GM12878 (cell line): Measurements from ENCODE around the gene ADA. TPM values are rescaled to one million over a fixed set of nuclear protein-coding genes. Genes with fewer than 3 reads are reported as not detected.

Source experiments
- ATAC-seq: fragments of 200-7000 bp; cut with Tn5 transposase; 3 replicates; pipeline ENCODE4 v1.9.1; 2020; ENCODE audit warnings: mild to moderate bottlenecking, moderate library complexity
- BruUV-seq: library from RNA; stranded (reverse); fragments of 400-500 nt; replicated peaks from 2 replicates; lab custom pipeline; 2021; lab: Mats Ljungman, UMichigan
- CTCF ChIA-PET: fragments of 300-600 bp; sonication (Branson Sonifier 250); formaldehyde crosslinking; extraction: SDS; loops from one replicate; lab custom pipeline; 2021; ENCODE audit warnings: inconsistent platforms; lab: Yijun Ruan, JAX
- POLR2A ChIA-PET: fragments of 350-600 bp; formaldehyde crosslinking; extraction: SDS; loops from one replicate; lab custom pipeline; 2021; ENCODE audit warnings: inconsistent platforms; lab: Charles Lee
- RAD21 ChIA-PET: fragments of 300-600 bp; sonication (Branson Sonifier 250); formaldehyde crosslinking; loops from one replicate; lab custom pipeline; 2023; ENCODE audit warnings: antibody characterized with exemption; ENCODE audit not compliant: unreplicated experiment; lab: Charles Lee
- SMC1A ChIA-PET: fragments of 300-600 bp; sonication (Branson Sonifier 250); formaldehyde crosslinking; loops from one replicate; lab custom pipeline; 2023; ENCODE audit not compliant: unreplicated experiment, uncharacterized antibody; lab: Charles Lee
- DNase-seq: peaks from one replicate; pipeline ENCODE4 v3.0.0-alpha.2; 2011; ENCODE audit warnings: low read depth, low spot score
- FAIRE-seq: peaks from 3 replicates; lab custom pipeline; 2011; peaks lifted over from hg19 to GRCh38; lab: Jason Lieb, UNC
- H2AFZ ChIP-seq: 2 replicates; pipeline ENCODE4 v1.6.0; 2011; ENCODE audit warnings: low read depth, low read length, control low read depth; ENCODE audit not compliant: control insufficient read depth
- H3K27ac ChIP-seq: 2 replicates; pipeline ENCODE4 v1.5.1; 2011; ENCODE audit warnings: control low read depth; ENCODE audit not compliant: control insufficient read depth, insufficient read depth
- H3K27me3 ChIP-seq, 2 experiments: replicated peaks in 1 of 2; 2 replicates each; pipeline versions ENCODE4 v1.6.0 to v1.6.1; 2011; ENCODE audit warnings: low read length in 1 of 2; ENCODE audit not compliant: control insufficient read depth in 2 of 2, insufficient read depth in 2 of 2
- H3K36me3 ChIP-seq, 2 experiments: 2 replicates each; pipeline ENCODE4 v1.5.1; 2011; ENCODE audit warnings: low read length in 1 of 2; ENCODE audit not compliant: control insufficient read depth in 2 of 2, insufficient read depth in 2 of 2
- H3K4me1 ChIP-seq: 2 replicates; pipeline ENCODE4 v1.6.1; 2011; ENCODE audit warnings: mild to moderate bottlenecking, low read length, moderate library complexity, mixed read lengths; ENCODE audit not compliant: control insufficient read depth, insufficient read depth
- H3K4me2 ChIP-seq: 2 replicates; pipeline ENCODE4 v1.6.0; 2011; ENCODE audit warnings: control low read depth; ENCODE audit not compliant: control insufficient read depth, insufficient read depth
- H3K4me3 ChIP-seq: fragments of 200-600 bp; sonication (generic); 2 replicates; pipeline ENCODE4 v1.5.1; 2016
- H3K79me2 ChIP-seq: 2 replicates; pipeline ENCODE4 v1.6.0; 2011; ENCODE audit warnings: low read length; ENCODE audit not compliant: control insufficient read depth, insufficient read depth
- H3K9ac ChIP-seq: 2 replicates; pipeline ENCODE4 v1.8.0; 2011; ENCODE audit warnings: low read length, control low read depth, mixed read lengths; ENCODE audit not compliant: control insufficient read depth, insufficient read depth
- H3K9me3 ChIP-seq: replicated peaks from 3 replicates; pipeline ENCODE4 v1.5.1; 2011; ENCODE audit warnings: mild to moderate bottlenecking, low read length; ENCODE audit not compliant: control insufficient read depth, insufficient read depth
- H4K20me1 ChIP-seq: 2 replicates; pipeline ENCODE4 v1.6.0; 2011; ENCODE audit not compliant: control insufficient read depth, insufficient read depth
- BHLHE40 ChIP-seq, 2 experiments: fragments of 450-650 bp in 1 of 2; IDR thresholded peaks; 2 replicates each; pipeline ENCODE4 v1.6.1; 2011 to 2017; ENCODE audit warnings: low read depth in 2 of 2, borderline replicate concordance in 1 of 2, improper control_type of control experiment in 1 of 2, low read length in 1 of 2, mild to moderate bottlenecking in 1 of 2
- NR2C1 ChIP-seq: fragments of 450-650 bp; IDR thresholded peaks from 2 replicates; pipeline ENCODE4 v1.6.1; 2017; ENCODE audit warnings: antibody characterized with exemption, mild to moderate bottlenecking, moderate library complexity
- NR2C2 ChIP-seq: IDR thresholded peaks from 2 replicates; pipeline ENCODE4 v1.6.1; 2011; ENCODE audit warnings: borderline replicate concordance, low read depth; ENCODE audit not compliant: control insufficient read depth, insufficient read length
- NR2F1 ChIP-seq: fragments of 450-650 bp; conservative IDR thresholded peaks from 2 replicates; pipeline ENCODE4 v1.6.1; 2017; ENCODE audit warnings: mild to moderate bottlenecking
- RUNX3 ChIP-seq: IDR thresholded peaks from 2 replicates; pipeline ENCODE4 v1.6.1; 2012; ENCODE audit warnings: low read length, inconsistent platforms
- SREBF2 ChIP-seq: IDR thresholded peaks from 2 replicates; pipeline ENCODE4 v1.6.1; 2012; ENCODE audit warnings: mild to moderate bottlenecking, low read length
- USF1 ChIP-seq: IDR thresholded peaks from 2 replicates; pipeline ENCODE4 v1.6.1; 2011; ENCODE audit warnings: borderline replicate concordance, low read depth, mild to moderate bottlenecking, moderate library complexity, mixed read lengths, low read length; ENCODE audit not compliant: insufficient read depth; ENCODE audit errors: extremely low read length
- ZNF207 ChIP-seq: fragments of 450-650 bp; IDR thresholded peaks from 2 replicates; pipeline ENCODE4 v1.6.1; 2014; ENCODE audit warnings: antibody characterized with exemption, mild to moderate bottlenecking, borderline replicate concordance
- ZSCAN29 ChIP-seq: fragments of 450-650 bp; IDR thresholded peaks from 2 replicates; pipeline ENCODE4 v1.6.1; 2017; ENCODE audit warnings: mild to moderate bottlenecking, moderate library complexity
- ZZZ3 ChIP-seq: IDR thresholded peaks from 2 replicates; pipeline ENCODE4 v1.6.1; 2011; ENCODE audit warnings: low read depth; ENCODE audit not compliant: control insufficient read depth, insufficient read length
- WGBS: methylation state at CpG from one replicate; pipeline ENCODE4 v1.1.6; 2016; ENCODE audit warnings: low lambda C conversion rate; ENCODE audit not compliant: insufficient replicate concordance, insufficient coverage; ENCODE audit errors: missing lambda C conversion rate; 5-methylcytosine and 5-hydroxymethylcytosine counted together
- in situ Hi-C: fragments of 300-500 bp; cut with MboI; formaldehyde crosslinking; loops from 9 replicates; pipeline ENCODE4 v1.14.3; 2018; ENCODE audit warnings: mixed read lengths
- intact Hi-C: fragments of 100-400 bp; cut with micrococcal nuclease; formaldehyde crosslinking; loops from one replicate; pipeline ENCODE4 v1.14.2; 2022; ENCODE audit not compliant: unreplicated experiment
- polyA plus RNA-seq, 11 experiments: library from polyadenylated mRNA; depleted of rRNA in 4 of 11; unstranded in 6 of 11; stranded (reverse) in 5 of 11; fragments of >200 nt; fragmentation: Nextera tagmentation in 4 of 11; fragmentation: Illumina TruSeq in 1 of 11; extraction: Ambion mirVana in 4 of 11; extraction: Trizol in 1 of 11; gene quantifications; 1 replicate in 1 of 11; 2 replicates in 10 of 11; pipeline versions ENCODE4 v1.2.1 to v1.2.3, GENCODE V29; 2011 to 2016; ENCODE audit warnings: inconsistent platforms in 2 of 11, missing spikeins in 2 of 11, low read depth in 1 of 11
- total RNA-seq, 4 experiments: library from RNA; depleted of rRNA in 3 of 4; stranded (reverse); fragments of >200 nt in 3 of 4; fragmentation: Illumina TruSeq in 1 of 4; extraction: Trizol in 1 of 4; gene quantifications; 2 replicates each; pipeline versions ENCODE4 v1.2.1 to v1.2.3, GENCODE V29; 2013 to 2021
- TF ChIP-seq, protein P1 (sequence below), 3 experiments: IDR thresholded peaks in 2 of 3; conservative IDR thresholded peaks in 1 of 3; 2 replicates each; pipeline ENCODE4 v1.5.1; 2011; ENCODE audit warnings: low read depth in 3 of 3, low read length in 3 of 3, mild to moderate bottlenecking in 3 of 3, control low read depth in 2 of 3, moderate library complexity in 2 of 3, inconsistent platforms in 1 of 3, mixed read lengths in 1 of 3; ENCODE audit not compliant: control insufficient read depth in 2 of 3, insufficient read depth in 1 of 3; ENCODE audit errors: extremely low read depth in 1 of 3
- TF ChIP-seq, protein P2 (sequence below): fragments of 450-650 bp; IDR thresholded peaks from 2 replicates; pipeline ENCODE4 v1.6.1; 2017; ENCODE audit warnings: antibody characterized with exemption, mild to moderate bottlenecking, moderate library complexity
- TF ChIP-seq, protein P3 (sequence below): fragments of 450-650 bp; IDR thresholded peaks from 2 replicates; pipeline ENCODE4 v1.6.1; 2017; ENCODE audit warnings: mild to moderate bottlenecking, moderate library complexity

The ADA gene
- total and polyA plus RNA-seq, 10 of the 15 experiments (the other 5 are each of a cell fraction or from before 2014, with no cell fraction given) = 40.9 to 217 (median 90.8) TPM

DNA sequence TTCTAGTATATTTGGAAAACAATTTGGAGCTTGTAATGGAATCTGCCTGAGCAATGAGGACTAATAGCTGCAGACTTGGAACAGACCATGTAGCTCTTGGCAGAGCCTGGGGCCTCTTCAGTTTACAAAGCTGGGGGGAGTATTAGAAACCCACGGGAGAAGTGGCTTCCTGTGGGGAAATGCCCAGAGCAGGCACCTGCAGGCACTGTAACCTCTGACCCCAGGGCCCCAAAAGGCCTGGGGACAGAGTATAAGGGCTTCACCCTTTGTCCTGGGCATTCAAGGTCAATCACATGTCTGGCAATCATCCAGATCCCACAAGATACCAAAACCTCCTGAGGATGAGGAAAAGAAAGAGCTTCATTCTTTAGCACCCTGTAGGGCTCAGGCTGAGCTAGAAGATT is 49.7 kb downstream of the ADA start:
- no TSS peak for BruUV-seq
- no peaks in the 10 kb centered on the region for H3K79me2 ChIP-seq
- 0% methylated on average over 1 of the region's 1 CpG for WGBS
- TF ChIP-seq, protein P1, sequence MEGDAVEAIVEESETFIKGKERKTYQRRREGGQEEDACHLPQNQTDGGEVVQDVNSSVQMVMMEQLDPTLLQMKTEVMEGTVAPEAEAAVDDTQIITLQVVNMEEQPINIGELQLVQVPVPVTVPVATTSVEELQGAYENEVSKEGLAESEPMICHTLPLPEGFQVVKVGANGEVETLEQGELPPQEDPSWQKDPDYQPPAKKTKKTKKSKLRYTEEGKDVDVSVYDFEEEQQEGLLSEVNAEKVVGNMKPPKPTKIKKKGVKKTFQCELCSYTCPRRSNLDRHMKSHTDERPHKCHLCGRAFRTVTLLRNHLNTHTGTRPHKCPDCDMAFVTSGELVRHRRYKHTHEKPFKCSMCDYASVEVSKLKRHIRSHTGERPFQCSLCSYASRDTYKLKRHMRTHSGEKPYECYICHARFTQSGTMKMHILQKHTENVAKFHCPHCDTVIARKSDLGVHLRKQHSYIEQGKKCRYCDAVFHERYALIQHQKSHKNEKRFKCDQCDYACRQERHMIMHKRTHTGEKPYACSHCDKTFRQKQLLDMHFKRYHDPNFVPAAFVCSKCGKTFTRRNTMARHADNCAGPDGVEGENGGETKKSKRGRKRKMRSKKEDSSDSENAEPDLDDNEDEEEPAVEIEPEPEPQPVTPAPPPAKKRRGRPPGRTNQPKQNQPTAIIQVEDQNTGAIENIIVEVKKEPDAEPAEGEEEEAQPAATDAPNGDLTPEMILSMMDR (IDR thresholded peaks at IDR 0.05 in 2 of 3, conservative IDR thresholded peaks at IDR 0.05 in 1 of 3; ENCODE audit: control insufficient read depth in 2 of 3, extremely low read depth in 1 of 3, insufficient read depth in 1 of 3, low read depth in 3 of 3, low read length in 3 of 3) = no peak
- TF ChIP-seq NR2F1 = peak; percentile 82
- no peak for TF ChIP-seq ZSCAN29
- peak; percentile 51; the same call in 1 of the 2 replicates for TF ChIP-seq NR2C1
- TF ChIP-seq, protein P2, sequence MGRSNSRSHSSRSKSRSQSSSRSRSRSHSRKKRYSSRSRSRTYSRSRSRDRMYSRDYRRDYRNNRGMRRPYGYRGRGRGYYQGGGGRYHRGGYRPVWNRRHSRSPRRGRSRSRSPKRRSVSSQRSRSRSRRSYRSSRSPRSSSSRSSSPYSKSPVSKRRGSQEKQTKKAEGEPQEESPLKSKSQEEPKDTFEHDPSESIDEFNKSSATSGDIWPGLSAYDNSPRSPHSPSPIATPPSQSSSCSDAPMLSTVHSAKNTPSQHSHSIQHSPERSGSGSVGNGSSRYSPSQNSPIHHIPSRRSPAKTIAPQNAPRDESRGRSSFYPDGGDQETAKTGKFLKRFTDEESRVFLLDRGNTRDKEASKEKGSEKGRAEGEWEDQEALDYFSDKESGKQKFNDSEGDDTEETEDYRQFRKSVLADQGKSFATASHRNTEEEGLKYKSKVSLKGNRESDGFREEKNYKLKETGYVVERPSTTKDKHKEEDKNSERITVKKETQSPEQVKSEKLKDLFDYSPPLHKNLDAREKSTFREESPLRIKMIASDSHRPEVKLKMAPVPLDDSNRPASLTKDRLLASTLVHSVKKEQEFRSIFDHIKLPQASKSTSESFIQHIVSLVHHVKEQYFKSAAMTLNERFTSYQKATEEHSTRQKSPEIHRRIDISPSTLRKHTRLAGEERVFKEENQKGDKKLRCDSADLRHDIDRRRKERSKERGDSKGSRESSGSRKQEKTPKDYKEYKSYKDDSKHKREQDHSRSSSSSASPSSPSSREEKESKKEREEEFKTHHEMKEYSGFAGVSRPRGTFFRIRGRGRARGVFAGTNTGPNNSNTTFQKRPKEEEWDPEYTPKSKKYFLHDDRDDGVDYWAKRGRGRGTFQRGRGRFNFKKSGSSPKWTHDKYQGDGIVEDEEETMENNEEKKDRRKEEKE = no peak
- TF ChIP-seq ZZZ3 = no peak
- 0 out of 2 replicates have a peak, but pooled peaks have one; percentile 10 for TF ChIP-seq RUNX3
- TF ChIP-seq USF1 = no peak
- no peak for TF ChIP-seq ZNF207
- TF ChIP-seq, protein P3, sequence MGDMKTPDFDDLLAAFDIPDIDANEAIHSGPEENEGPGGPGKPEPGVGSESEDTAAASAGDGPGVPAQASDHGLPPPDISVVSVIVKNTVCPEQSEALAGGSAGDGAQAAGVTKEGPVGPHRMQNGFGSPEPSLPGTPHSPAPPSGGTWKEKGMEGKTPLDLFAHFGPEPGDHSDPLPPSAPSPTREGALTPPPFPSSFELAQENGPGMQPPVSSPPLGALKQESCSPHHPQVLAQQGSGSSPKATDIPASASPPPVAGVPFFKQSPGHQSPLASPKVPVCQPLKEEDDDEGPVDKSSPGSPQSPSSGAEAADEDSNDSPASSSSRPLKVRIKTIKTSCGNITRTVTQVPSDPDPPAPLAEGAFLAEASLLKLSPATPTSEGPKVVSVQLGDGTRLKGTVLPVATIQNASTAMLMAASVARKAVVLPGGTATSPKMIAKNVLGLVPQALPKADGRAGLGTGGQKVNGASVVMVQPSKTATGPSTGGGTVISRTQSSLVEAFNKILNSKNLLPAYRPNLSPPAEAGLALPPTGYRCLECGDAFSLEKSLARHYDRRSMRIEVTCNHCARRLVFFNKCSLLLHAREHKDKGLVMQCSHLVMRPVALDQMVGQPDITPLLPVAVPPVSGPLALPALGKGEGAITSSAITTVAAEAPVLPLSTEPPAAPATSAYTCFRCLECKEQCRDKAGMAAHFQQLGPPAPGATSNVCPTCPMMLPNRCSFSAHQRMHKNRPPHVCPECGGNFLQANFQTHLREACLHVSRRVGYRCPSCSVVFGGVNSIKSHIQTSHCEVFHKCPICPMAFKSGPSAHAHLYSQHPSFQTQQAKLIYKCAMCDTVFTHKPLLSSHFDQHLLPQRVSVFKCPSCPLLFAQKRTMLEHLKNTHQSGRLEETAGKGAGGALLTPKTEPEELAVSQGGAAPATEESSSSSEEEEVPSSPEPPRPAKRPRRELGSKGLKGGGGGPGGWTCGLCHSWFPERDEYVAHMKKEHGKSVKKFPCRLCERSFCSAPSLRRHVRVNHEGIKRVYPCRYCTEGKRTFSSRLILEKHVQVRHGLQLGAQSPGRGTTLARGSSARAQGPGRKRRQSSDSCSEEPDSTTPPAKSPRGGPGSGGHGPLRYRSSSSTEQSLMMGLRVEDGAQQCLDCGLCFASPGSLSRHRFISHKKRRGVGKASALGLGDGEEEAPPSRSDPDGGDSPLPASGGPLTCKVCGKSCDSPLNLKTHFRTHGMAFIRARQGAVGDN = 0 out of 2 replicates have a peak, but pooled peaks have one; percentile 19
- no peak for TF ChIP-seq NR2C2
- TF ChIP-seq SREBF2 = no peak
- TF ChIP-seq BHLHE40 (IDR thresholded peaks at IDR 0.05; ENCODE audit: borderline replicate concordance in 1 of 2, low read depth in 2 of 2, low read length in 1 of 2) = peak in 1 of 2 experiments; percentile 23; a peak in 1 of 4 replicates

More for the DNA sequence above, 49.7 kb downstream of the ADA start:
- H3K36me3 ChIP-seq = no peaks in the 10 kb centered on the region
- ATAC-seq = peak; percentile 22; the same call in 1 of the 3 replicates
- POLR2A ChIA-PET = interaction anchor here (0.6 to 2.6 kb wide), 5 partner anchors 10 to 120 kb away, joined by 3 to 12 read pairs (median 5); partner anchors contain the start of gene PKIG
- in situ Hi-C loops (loop anchor here (10.0 kb wide), 1 partner anchor 387 kb away; the partner anchor contains the start of gene OSER1), intact Hi-C loops (no loop called here)
- no peaks in the 10 kb centered on the region for H4K20me1 ChIP-seq
- CTCF ChIA-PET = interaction anchor here (1.0 to 10.5 kb wide), 9 partner anchors 8 to 83 kb away, joined by 3 to 141 read pairs (median 4); no protein-coding TSS in a partner anchor
- no peak overlapping the region for H3K4me2 ChIP-seq
- RAD21 ChIA-PET = interaction anchor here (1.0 to 4.0 kb wide), 9 partner anchors 8 to 213 kb away, joined by 3 to 28 read pairs (median 5); no protein-coding TSS in a partner anchor
- H3K27ac ChIP-seq = no peak overlapping the region
- H2AFZ ChIP-seq = no peak overlapping the region
- H3K9me3 ChIP-seq = no peaks in the 10 kb centered on the region
- SMC1A ChIA-PET = interaction anchor here (0.9 to 9.7 kb wide), 8 partner anchors 7 to 80 kb away, joined by 4 to 144 read pairs (median 11); partner anchors contain the start of gene PKIG
- no peaks in the 10 kb centered on the region for H3K27me3 ChIP-seq
- H3K4me3 ChIP-seq = no peak overlapping the region
- FAIRE-seq = no peak
- peaks cover 17% of the 10 kb centered on the region for H3K4me1 ChIP-seq
- no peak for DNase-seq
- H3K9ac ChIP-seq = no peak overlapping the region
